Left lung (tissue), 10 donors: ENCODE measurements around the gene SENP6. TPM values are rescaled to one million over a fixed set of nuclear protein-coding genes. Genes with fewer than 3 reads are reported as not detected.

Source experiments
- ATAC-seq: fragments of 200-7000 bp; cut with Tn5 transposase; one replicate; pipeline ENCODE4 v1.9.1; 2020; ENCODE audit warnings: moderate library complexity
- DNase-seq, 4 donors: peaks; one replicate each; pipeline ENCODE4 v3.0.0-alpha.2; 2013 to 2020
- H3K27ac ChIP-seq, 2 donors: fragments of 200-600 bp; sonication (generic) in 1 of 2; one replicate each; pipeline versions ENCODE4 v1.5.0 to v1.8.0; 2020 to 2021
- H3K27me3 ChIP-seq, 2 donors: fragments of 200-600 bp; sonication (generic) in 1 of 2; one replicate each; pipeline versions ENCODE4 v1.5.0 to v1.8.0; 2020 to 2021
- H3K36me3 ChIP-seq, 2 donors: fragments of 200-600 bp; sonication (generic) in 1 of 2; one replicate each; pipeline versions ENCODE4 v1.5.0 to v1.8.0; 2020 to 2021
- H3K4me1 ChIP-seq, 2 donors: fragments of 200-600 bp; one replicate each; pipeline ENCODE4 v1.8.0; 2021
- H3K4me3 ChIP-seq, 2 donors: fragments of 200-600 bp; sonication (generic) in 1 of 2; one replicate each; pipeline versions ENCODE4 v1.5.0 to v1.8.0; 2020 to 2021; ENCODE audit warnings: mild to moderate bottlenecking in 1 of 2
- H3K9me3 ChIP-seq, 2 donors: fragments of 200-600 bp; sonication (generic) in 1 of 2; one replicate each; pipeline versions ENCODE4 v1.5.0 to v1.8.0; 2020 to 2021
- CTCF ChIP-seq, 2 donors: fragments of 200-600 bp; sonication (generic) in 1 of 2; IDR thresholded peaks; one replicate each; pipeline versions ENCODE4 v1.5.0 to v1.8.0; 2021; ENCODE audit warnings: antibody characterized with exemption in 2 of 2
- intact Hi-C, 2 donors: fragments of 100-400 bp; cut with DNase I; formaldehyde crosslinking; loops; one replicate each; pipeline versions ENCODE4 v1.11.2 to v1.14.2; 2022
- polyA plus RNA-seq, 6 donors: library from polyadenylated mRNA; unstranded; fragments of 120-200 nt; gene quantifications; one replicate each; pipeline ENCODE4 v1.2.1, GENCODE V29; 2013; ENCODE audit not compliant: insufficient read length in 6 of 6
- total RNA-seq, 2 donors: library from RNA; stranded (reverse); fragmentation: NEBNext Ultra II Directional; extraction: Animal tissue kit (Norgen Biotek cat#: 25700); gene quantifications; one replicate each; pipeline ENCODE4 v1.2.1, GENCODE V29; 2021
- donor health status: DM: no; HTN: yes; CAD: no.
- donor health status: DM: no; HTN: no; CAD: no.

Gene SENP6
- total and polyA plus RNA-seq, 8 donors: 72.8 to 185 (median 163) TPM

DNA sequence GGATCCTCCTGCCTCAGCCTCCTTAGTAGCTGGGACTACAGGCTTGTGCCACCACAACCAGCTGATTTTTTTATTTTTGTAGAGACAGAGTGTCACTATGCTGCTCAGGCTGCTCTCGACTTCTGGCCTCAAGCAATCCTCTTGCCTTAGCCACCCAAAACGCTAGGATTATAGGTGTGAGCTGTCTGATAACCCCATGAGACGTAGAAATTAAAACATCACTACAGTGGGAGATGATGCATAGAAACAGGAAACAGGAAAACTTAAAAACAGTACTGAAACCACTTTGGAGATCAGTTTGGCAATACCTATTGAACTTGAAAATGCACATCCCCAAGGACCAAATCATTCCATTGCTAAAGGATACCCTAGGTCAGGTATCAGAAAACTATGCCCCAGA lies 10.8 kb downstream of the SENP6 start:
- no peaks in the 10 kb centered on the region for H3K27me3 ChIP-seq
- H3K36me3 ChIP-seq: no peaks in the 10 kb centered on the region
- TF ChIP-seq CTCF (IDR thresholded peaks at IDR 0.05): no peak
- no peaks in the 10 kb centered on the region for H3K9me3 ChIP-seq
- intact Hi-C loops: no loop called here
- ATAC-seq (no peak), DNase-seq (no peak)
- H3K4me3 ChIP-seq: no peak overlapping the region
- H3K4me1 ChIP-seq: peaks cover 0 to 77% of the 10 kb centered on the region in 2 donors
- peak overlapping the region in 1 of 2 donors; percentile 53 for H3K27ac ChIP-seq

- peaks cover 0 to 71% of the 10 kb centered on the region in 2 donors for H3K4me1 ChIP-seq
- no peaks in the 10 kb centered on the region for H3K9me3 ChIP-seq
- H3K27ac ChIP-seq: peak overlapping the region in 1 of 2 donors; percentile 53
- intact Hi-C loops: no loop called here
- H3K4me3 ChIP-seq: no peak overlapping the region
- H3K27me3 ChIP-seq: no peaks in the 10 kb centered on the region
- DNase-seq (no peak), ATAC-seq (peak; percentile 29)
- TF ChIP-seq CTCF (IDR thresholded peaks at IDR 0.05): no peak
- H3K36me3 ChIP-seq: no peaks in the 10 kb centered on the region
Measured at GRCh38 chr6:75613056-75613501, 11.4 kb downstream of the SENP6 start.

GRCh38 chr6:75618437-75618836 lies 16.8 kb downstream of the SENP6 start:
- Histone ChIP-seq H3K27ac (no peak overlapping the region), H3K4me3 (no peak overlapping the region), H3K36me3 (peaks cover 0 to under 1% of the 10 kb centered on the region in 2 donors), H3K9me3 (no peaks in the 10 kb centered on the region), H3K4me1 (peaks cover 0 to 52% of the 10 kb centered on the region in 2 donors), H3K27me3 (no peaks in the 10 kb centered on the region)
- intact Hi-C loops: no loop called here
- DNase-seq: no peak
- ATAC-seq: no peak
- TF ChIP-seq CTCF (IDR thresholded peaks at IDR 0.05): no peak

- H3K27me3 ChIP-seq: no peaks in the 10 kb centered on the region
- ATAC-seq (no peak), DNase-seq (peak in 1 of 4 donors; percentile 38)
- no peak overlapping the region for H3K4me3 ChIP-seq
- intact Hi-C loops: no loop called here
- peaks cover 0 to 42% of the 10 kb centered on the region in 2 donors for H3K4me1 ChIP-seq
- TF ChIP-seq CTCF (IDR thresholded peaks at IDR 0.05): no peak
- no peaks in the 10 kb centered on the region for H3K9me3 ChIP-seq
- peaks cover 0 to 9% of the 10 kb centered on the region in 2 donors for H3K36me3 ChIP-seq
- H3K27ac ChIP-seq: no peak overlapping the region
Measured at GRCh38 chr6:75619230-75619899, 17.7 kb downstream of the SENP6 start.

- H3K27me3 ChIP-seq: no peaks in the 10 kb centered on the region
- peaks cover 0 to 35% of the 10 kb centered on the region in 2 donors for H3K4me1 ChIP-seq
- no peak overlapping the region for H3K4me3 ChIP-seq
- no peak overlapping the region for H3K27ac ChIP-seq
- no peaks in the 10 kb centered on the region for H3K9me3 ChIP-seq
- DNase-seq (no peak), ATAC-seq (no peak)
- no peak for TF ChIP-seq CTCF (IDR thresholded peaks at IDR 0.05)
- H3K36me3 ChIP-seq: peaks cover 0 to 20% of the 10 kb centered on the region in 2 donors
- intact Hi-C loops: no loop called here
Measured at GRCh38 chr6:75620381-75621304, 19.0 kb downstream of the SENP6 start.
